ENCODE results near the gene ARPC2. TPM values are rescaled to one million over a fixed set of nuclear protein-coding genes. Genes with fewer than 3 reads are reported as not detected.
A peak's percentile ranks its signal among the peaks of the same experiment; 100 is the strongest.

ARPC2 gene
- total and polyA plus RNA-seq, 2 of the 13 experiments (the other 11 are each of a cell fraction or from before 2014, with no cell fraction given), result 168 to 303 TPM

GRCh38 chr2:218292048-218293014 is 75.3 kb downstream of the ARPC2 start, which contains the start of gene TMBIM1 (continued):
- TF ChIP-seq ZNF674 (CRISPR knock-in tag; IDR thresholded peaks at IDR 0.05; ENCODE audit: low read depth), result no peak; the same call in 1 of the 2 replicates
- TF ChIP-seq ZNF484 (CRISPR knock-in tag; IDR thresholded peaks at IDR 0.05; ENCODE audit: borderline replicate concordance, low read depth), result no peak
- TF ChIP-seq ZBTB33 (CRISPR knock-in tag; IDR thresholded peaks at IDR 0.05), result 0 out of 2 replicates have a peak, but pooled peaks have one; percentile 12
- peak; percentile 58; the same call in 1 of the 2 replicates for TF ChIP-seq ZNF609 (CRISPR knock-in tag; IDR thresholded peaks at IDR 0.05; ENCODE audit: borderline replicate concordance)
- TF ChIP-seq ZNF354B (CRISPR knock-in tag; IDR thresholded peaks at IDR 0.05), result no peak
- TF ChIP-seq PLSCR1 (CRISPR knock-in tag; IDR thresholded peaks at IDR 0.05; ENCODE audit: borderline replicate concordance), result no peak
- peak; percentile 87 for TF ChIP-seq ZIK1 (CRISPR knock-in tag; IDR thresholded peaks at IDR 0.05; ENCODE audit: borderline replicate concordance, low read depth)
- TF ChIP-seq ZNF570 (CRISPR knock-in tag; IDR thresholded peaks at IDR 0.05; ENCODE audit: borderline replicate concordance), result no peak
- peak; percentile 35; the same call in 1 of the 2 replicates for TF ChIP-seq ZNF263 (CRISPR knock-in tag; IDR thresholded peaks at IDR 0.05)
- peak; percentile 80 for TF ChIP-seq POLR2AphosphoS5 (IDR thresholded peaks at IDR 0.05; ENCODE audit: low read depth, low read length)
- no peak for TF ChIP-seq HHEX (CRISPR knock-in tag; IDR thresholded peaks at IDR 0.05)
- TF ChIP-seq, protein P1, sequence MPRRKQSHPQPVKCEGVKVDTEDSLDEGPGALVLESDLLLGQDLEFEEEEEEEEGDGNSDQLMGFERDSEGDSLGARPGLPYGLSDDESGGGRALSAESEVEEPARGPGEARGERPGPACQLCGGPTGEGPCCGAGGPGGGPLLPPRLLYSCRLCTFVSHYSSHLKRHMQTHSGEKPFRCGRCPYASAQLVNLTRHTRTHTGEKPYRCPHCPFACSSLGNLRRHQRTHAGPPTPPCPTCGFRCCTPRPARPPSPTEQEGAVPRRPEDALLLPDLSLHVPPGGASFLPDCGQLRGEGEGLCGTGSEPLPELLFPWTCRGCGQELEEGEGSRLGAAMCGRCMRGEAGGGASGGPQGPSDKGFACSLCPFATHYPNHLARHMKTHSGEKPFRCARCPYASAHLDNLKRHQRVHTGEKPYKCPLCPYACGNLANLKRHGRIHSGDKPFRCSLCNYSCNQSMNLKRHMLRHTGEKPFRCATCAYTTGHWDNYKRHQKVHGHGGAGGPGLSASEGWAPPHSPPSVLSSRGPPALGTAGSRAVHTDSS (CRISPR knock-in tag; conservative IDR thresholded peaks at IDR 0.05), result no peak
- TF ChIP-seq, protein P2, sequence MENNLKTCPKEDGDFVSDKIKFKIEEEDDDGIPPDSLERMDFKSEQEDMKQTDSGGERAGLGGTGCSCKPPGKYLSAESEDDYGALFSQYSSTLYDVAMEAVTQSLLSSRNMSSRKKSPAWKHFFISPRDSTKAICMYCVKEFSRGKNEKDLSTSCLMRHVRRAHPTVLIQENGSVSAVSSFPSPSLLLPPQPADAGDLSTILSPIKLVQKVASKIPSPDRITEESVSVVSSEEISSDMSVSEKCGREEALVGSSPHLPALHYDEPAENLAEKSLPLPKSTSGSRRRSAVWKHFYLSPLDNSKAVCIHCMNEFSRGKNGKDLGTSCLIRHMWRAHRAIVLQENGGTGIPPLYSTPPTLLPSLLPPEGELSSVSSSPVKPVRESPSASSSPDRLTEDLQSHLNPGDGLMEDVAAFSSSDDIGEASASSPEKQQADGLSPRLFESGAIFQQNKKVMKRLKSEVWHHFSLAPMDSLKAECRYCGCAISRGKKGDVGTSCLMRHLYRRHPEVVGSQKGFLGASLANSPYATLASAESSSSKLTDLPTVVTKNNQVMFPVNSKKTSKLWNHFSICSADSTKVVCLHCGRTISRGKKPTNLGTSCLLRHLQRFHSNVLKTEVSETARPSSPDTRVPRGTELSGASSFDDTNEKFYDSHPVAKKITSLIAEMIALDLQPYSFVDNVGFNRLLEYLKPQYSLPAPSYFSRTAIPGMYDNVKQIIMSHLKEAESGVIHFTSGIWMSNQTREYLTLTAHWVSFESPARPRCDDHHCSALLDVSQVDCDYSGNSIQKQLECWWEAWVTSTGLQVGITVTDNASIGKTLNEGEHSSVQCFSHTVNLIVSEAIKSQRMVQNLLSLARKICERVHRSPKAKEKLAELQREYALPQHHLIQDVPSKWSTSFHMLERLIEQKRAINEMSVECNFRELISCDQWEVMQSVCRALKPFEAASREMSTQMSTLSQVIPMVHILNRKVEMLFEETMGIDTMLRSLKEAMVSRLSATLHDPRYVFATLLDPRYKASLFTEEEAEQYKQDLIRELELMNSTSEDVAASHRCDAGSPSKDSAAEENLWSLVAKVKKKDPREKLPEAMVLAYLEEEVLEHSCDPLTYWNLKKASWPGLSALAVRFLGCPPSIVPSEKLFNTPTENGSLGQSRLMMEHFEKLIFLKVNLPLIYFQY (CRISPR knock-in tag; IDR thresholded peaks at IDR 0.05; ENCODE audit: borderline replicate concordance), result peak; percentile 75
- TF ChIP-seq MTF1 (CRISPR knock-in tag; IDR thresholded peaks at IDR 0.05), result no peak
